Measurements from ENCODE around the gene PRKN.
"Not testable (repeated sequence)": the region's sequence is repeated elsewhere in the genome, so short reads cannot be mapped to it uniquely, and the experiment has no call there.

GRCh38 chr6:161309774-161310173, 1417.8 kb downstream of the PRKN start:
- not testable (repeated sequence) for TF ChIP-seq CTCF (IDR thresholded peaks at IDR 0.05; ENCODE audit: poor library complexity); EZH2 (IDR thresholded peaks at IDR 0.05; ENCODE audit: borderline replicate concordance); EZH2phosphoT487 (IDR thresholded peaks at IDR 0.05; ENCODE audit: low read depth, severe bottlenecking, unreplicated experiment)
